Measurements from ENCODE around the gene SPATS1.

The SPATS1 gene, protein sequence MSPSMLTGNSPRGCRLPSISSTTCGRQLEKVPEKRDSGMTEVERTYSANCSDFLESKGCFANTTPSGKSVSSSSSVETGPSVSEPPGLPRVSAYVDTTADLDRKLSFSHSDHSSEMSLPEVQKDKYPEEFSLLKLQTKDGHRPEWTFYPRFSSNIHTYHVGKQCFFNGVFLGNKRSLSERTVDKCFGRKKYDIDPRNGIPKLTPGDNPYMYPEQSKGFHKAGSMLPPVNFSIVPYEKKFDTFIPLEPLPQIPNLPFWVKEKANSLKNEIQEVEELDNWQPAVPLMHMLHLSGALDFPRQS

DNA sequence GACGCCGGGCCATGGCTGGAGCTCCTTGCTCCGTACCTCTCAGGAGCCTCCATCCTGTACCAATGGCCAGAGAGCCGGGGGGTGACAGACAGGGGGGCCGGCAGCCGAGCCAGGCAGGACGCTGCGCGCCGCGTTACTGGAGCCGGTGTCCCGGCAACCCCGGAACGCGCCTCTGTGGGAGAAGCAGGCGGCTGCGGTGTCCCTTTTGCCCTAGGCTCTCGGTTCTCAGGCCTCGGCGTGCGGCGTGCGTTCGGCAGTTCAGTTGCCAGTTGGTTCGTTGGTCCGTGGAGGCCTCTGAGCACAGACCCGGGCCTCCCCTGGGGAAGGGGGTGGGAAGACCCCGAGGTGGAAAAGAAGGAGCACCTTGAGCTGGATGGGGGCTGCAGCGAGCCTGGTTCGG lies at the start of gene SPATS1:
TSS of gene SPATS1 (plus strand) at position 162 of the 400 bp plus-strand sequence. CDS start 446 bp downstream, outside the sequence.
- no peak for DNase-seq (ENCODE audit: low read depth in 2 of 3, low spot score in 1 of 3)

DNA sequence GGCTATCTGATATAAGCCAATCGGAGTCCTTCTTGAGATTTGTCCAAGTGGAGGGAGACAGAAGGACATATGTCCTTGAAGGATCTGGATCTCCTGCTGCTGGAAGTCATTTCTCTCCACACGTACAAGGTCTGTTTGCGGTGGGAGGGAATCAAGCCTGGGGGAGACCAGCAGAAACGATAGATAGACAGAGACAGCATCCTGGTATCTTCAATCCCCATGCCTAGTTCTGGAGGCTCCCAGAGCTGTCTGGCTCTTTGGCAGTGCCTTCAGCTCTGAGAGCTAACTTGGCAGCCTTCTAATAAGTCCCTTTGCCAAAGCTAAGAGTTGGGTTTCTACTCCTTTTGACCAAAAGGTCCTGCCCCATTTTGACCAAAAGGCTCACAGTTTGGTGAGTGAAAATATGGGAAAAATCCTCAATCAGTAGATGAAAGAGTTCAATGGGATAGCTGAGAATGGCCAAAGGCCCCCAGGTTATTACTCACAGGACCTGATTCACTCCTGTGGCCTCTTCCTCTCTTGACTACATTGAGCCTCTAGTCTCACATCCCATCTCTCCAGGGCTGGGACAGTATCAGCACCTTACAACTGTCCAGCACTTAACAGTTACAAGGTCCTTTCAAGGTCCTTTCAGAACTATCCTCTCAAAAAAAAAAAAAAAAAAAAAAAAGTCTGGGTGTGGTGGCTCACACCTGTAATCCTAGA lies 49.6 kb upstream of the SPATS1 start:
- no peak for DNase-seq (ENCODE audit: low read depth in 2 of 3, low spot score in 1 of 3)

DNA sequence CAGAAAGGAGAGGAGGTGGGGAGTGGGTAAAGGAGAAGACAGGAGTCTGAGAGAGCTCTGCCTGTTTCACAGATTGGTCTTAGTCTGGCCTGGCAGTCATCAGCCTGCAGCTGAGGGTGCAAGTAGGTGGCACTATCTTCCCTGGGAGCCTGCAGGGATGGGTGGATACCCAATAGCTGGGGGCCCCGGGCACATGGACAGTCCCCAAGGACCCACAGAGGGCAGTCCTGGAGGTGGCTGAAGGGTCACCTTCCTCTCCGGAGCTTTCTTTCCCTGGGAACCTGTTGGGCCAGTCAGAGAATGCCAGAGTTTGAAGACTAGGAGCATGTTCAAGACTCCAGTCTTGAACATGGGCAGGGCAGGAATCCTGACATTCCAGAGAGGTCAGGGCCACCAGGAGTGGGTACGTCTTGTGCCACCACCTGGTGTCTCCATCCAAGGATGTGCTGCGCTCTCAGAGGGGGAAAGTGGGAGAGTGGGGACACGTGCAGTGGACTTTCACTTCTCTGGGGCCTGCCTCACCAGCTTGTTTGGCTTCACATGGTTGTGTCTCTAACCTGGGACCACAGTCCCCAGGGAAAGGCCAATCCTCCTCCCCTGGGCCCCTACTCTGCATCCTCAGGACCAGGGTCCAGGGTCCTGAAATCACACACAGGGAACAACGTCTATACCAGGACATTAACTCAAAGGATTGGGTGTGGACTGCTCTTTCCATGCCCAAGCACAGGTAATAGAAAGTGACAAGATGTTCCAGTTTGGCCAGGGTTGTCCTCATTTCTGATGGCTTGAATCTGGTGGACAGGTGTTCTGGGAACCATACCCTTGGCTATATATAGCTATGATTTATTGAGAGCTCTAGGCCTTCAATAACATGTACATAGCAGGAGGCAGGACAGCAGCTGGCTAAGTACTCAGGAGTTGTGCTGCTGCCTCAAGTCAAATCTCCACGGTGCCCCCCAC lies 47.3 kb upstream of the SPATS1 start:
- no peak for DNase-seq (ENCODE audit: low read depth in 2 of 3, low spot score in 1 of 3)

DNA sequence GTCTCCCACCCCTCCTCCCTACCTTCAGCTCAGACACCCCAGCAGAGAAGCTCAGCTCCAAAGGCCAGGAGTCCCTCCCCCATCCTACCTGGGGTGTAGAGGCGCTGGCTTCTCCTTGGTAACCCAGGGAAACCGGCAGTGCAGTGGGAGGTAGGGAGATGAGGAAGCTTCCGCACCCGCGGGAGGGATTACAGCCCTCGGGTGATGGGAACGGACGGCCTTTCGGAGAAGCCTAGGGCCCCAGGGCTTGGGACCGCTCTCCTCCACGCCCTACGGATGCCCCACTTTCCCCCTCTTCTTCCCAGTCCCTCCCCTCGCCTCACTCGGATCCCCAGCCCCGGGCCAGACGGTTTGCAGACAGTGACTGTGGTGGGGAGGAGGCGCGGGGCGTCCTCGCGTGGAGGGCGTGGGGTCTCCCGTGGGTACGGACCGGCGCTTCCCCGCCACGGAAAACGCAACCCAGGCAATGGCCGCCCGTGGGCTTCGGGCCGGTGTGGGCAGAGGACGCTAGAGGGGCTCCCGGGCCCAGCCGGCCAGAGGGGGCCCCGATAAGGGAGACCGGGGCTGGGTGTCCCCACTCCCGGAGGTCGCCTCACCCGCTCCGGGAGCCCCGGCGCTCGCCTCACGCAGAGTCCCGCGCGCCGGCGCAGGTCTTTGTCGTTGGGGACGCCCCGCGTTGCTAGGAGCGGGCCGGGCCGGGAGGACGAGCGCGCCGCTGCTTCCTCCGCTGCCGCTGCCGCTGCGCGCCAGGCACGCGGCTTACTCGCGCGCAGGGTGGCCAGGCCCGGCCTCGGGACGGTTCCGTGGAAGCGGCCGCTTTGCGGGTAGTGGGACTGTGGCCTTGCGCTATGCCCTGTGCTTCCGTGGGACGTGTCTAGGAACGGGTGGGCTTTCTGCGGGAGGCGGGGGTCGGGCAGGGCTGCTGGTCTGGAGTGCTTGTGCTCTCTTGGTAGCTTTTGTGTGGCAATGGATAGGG lies 45.1 kb upstream of the SPATS1 start:
- peak; percentile 21 to 38 (median 21) for DNase-seq (ENCODE audit: low read depth in 2 of 3, low spot score in 1 of 3)

DNA sequence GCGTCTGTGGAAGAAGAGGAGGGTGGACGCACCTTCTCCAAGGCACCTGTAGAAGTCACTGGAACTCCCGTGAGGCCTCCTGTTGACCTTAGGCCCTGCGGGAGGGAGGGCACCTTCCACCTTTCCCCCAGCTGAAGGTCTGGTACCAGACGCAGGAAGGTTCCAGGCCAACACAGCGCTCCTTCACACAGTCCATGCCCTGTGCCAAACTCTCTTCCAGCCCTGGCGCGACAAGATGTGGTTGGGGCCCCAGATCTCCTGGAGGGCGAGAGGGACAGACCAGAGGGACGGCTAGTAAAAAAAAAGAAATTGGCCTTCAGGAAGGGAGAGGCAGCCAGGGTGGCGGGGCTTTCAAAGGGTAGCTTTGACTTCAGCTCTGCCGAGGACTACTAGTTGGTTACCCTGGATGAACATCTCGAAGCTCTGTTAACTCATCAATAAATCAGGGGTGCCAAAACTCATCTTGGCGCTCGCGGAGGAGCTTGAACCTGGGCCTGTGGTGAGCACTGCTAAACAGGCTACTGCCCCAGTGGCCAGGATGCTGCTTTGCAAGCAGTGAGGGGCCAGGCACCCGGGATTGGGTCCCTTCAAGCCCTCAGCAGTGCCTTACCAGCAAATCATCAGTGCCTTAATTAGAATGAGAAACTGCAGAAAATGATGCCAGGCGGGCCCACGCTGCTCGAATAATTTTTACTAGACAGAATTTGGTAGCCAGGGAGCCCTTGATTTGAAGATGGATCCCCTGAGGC lies 44.2 kb upstream of the SPATS1 start:
- DNase-seq (ENCODE audit: low read depth in 2 of 3, low spot score in 1 of 3) = no peak

DNA sequence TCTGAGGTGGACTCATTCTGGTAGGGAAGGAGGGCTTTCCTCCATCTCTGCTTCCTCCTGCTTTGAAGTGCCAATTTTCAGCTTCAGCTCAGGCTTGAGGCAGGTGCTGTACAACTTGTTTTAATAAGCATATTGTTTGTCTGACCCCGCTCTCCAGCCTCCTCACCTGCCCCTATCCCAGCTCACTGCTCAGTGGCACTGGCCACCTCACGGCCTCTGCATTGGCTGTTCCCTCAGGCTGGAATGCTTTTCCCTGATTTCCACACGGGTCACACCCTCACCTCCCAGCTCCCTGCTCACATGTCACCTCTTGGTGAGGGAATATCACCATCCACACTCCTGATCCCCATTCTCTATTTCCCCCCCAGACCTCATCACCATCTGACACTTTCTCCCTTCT lies 43.6 kb upstream of the SPATS1 start:
- DNase-seq (ENCODE audit: low read depth in 2 of 3, low spot score in 1 of 3) = no peak

DNA sequence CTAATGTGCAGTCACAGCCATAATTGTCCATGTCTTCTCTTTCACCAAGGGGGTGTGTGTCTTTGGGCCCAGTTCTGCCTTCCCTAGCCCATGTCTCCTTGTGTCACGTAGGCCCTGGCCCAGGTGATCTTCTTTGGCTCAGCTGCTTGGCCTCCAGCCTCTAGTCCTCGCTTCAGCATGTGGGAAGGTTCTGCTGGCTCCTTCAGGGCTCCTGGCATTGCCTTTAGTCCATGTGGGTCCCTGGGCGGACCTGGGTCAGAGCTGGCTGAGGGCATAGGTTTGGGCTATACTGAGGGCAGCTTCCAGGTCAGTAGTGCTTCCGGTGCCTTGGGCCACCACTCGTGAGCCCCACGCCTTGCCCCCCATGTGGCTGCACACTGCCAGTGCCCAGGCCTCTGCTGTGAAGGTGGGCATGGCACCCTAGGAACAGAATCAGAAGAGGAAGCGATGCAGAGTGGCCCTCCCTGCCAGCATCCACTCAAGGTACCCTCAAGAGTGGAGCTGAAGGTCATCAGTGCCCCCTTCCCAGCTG lies 42.1 kb upstream of the SPATS1 start:
- no peak for DNase-seq (ENCODE audit: low read depth in 2 of 3, low spot score in 1 of 3)

DNA sequence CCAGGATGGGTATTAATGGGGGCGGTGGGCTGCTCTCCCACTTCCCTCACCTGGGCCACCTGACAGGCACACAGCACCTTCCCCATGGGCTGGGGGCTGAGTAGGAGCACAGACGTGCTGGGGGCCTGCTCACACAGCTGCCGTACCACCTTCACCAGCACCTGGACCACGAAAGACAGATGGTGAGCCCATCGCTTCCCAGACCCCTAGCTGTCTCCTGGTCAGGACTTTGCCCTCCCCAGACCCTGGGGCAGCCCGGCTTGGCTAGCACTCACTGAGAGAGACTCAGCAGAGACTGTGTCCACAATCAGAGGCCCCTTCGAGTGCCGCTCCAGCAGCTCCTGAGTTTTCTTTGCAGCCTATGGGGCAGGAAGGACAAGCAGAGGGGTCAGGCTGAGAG lies 41.3 kb upstream of the SPATS1 start:
- DNase-seq (ENCODE audit: low read depth in 2 of 3, low spot score in 1 of 3) = no peak

DNA sequence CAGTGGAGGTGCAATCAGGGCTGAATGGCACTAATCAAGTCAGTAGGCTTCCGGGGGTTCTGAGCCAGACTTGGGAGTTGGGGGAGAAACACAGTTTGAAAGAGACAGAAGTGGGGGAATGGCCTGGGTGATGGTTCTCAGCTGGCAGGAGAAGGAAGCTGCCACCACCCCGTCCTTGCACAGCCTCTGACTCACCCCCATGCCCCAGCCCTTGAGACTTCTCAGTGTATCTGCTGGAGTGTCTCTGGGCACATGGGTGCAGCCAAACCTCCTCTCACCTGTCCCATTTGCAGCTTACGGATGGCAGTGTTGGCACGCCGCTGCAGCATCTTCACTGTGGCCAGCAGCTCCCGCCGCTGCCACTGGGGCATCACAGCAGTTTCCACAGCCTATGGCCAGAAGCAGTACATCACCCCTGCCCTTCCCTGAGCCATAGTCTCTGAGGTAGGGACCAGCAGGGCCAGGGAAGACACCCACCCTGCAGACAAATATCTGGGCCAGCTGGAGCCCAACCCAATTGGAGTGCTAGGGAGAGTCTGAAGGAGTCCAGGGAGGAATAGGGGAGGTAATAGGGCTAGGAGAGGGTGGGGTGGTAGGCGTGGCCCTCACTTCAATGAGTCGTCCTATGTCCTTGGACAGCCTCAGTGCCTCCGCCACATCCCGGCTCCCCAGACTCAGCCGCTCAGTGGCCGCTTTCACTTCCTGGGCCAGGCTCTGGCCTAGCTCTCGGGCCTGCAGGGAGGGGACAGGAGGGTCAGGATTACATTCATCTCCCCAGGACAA lies 40.5 kb upstream of the SPATS1 start:
- no peak for DNase-seq (ENCODE audit: low read depth in 2 of 3, low spot score in 1 of 3)

DNA sequence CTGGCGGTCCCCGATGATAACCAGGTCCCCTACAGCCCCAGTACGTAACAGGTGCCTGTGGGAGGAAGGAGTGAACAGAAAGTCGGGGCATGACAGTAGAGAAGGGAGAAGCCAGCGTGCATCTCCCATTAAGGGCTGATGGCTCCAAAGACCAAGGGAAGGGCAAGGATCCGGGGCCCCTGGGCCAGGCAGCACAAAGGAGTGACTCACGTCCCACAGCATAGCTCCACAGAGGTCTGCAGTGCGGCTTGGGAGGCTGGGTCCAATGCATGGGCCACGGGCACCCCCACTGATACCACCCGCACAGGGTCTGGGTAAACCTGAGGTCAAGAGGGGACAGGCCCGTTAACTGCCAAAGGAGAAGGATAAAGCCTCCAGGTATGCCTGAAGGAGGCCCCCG lies 39.6 kb upstream of the SPATS1 start:
- no peak for DNase-seq (ENCODE audit: low read depth in 2 of 3, low spot score in 1 of 3)

DNA sequence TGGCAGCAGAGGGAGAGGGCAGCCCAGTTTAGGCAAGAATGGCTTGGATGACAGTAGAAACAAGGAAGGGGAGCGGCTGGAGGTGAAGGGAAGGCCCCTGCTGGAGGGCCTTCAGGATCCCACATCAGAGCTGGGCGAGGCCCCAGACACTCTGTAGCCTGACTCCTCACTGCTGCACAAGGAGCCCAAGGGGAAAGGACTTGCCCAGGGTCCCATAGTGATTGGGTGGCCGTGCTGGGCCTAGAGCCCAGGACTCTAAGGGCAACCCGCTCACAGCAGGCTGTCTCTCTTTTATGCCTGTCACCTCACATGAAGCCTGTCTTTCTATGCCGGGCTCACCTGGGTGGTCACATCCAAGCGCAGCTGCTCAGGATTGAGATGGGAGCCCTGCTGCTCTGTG lies 38.6 kb upstream of the SPATS1 start:
- no peak for DNase-seq (ENCODE audit: low read depth in 2 of 3, low spot score in 1 of 3)

DNA sequence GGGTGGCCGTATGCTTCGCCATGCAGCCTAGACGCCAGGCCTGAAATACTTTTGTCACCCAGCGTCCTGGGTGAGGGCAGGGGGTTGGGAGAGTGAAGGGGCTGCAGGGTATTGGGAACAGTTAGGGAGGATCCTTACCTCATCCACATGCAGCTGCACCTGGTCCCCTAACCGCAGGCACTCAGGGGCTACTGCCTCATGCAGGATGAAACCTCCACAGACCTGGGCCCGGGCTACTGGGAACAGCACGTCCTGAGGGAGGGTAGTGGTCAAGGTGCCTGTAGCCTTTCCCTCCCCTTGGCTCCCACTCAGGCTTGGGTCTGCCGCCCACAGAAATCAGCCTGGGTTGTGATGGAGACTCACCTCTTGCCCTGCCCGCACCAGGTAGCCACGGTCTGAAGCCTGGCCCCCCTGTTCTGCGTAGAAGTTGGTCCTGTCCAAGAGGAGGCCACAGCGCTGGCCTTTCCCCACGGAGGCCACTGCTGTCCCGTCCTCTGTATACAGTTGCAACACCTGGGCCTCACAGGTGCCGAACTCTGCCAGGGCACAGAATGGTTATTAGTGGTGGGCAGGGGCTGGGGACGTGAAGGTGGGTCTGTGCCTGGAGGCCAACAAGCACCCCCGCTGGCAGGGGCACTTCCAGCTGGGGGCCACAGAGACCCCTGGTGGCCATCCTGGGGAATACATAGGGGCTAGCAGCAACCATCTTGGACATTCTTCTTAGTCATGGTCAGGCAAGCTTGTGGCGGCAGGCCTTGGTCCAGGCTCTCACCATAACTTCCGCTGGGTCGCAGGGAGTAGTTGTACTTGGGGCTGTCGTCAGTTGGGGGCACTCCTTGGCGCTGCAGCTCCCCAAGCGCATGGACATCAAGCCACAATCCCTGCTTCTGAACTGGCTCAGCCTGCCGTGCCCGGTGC lies 37.9 kb upstream of the SPATS1 start:
- no peak for DNase-seq (ENCODE audit: low read depth in 2 of 3, low spot score in 1 of 3)

DNA sequence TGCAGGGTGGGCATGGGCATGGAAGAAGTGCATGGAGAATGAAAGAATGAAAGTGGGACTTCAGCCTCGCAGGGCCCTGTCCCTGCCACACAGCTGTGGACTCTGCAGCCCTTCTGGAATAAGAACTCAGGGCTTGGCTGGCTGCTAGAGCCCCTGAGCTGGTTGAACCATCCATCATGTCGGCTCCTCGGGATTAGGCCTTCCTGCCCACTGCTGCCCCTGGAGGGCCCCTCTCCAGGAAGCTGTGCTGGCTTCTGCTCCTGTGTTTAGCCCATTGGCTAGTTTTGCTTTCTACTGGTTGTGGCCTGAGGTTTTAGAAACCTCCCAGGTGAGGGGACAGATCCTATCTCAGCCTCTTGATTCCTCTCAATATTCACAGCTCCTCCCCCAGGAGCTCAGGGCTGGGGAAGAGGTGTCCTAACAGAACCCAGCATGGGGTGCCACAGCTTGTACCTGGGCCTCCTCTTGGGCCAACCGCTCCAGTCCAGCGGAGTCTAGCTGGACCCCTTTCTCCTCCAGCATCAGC lies 37.2 kb upstream of the SPATS1 start:
- DNase-seq (ENCODE audit: low read depth in 2 of 3, low spot score in 1 of 3) = no peak

DNA sequence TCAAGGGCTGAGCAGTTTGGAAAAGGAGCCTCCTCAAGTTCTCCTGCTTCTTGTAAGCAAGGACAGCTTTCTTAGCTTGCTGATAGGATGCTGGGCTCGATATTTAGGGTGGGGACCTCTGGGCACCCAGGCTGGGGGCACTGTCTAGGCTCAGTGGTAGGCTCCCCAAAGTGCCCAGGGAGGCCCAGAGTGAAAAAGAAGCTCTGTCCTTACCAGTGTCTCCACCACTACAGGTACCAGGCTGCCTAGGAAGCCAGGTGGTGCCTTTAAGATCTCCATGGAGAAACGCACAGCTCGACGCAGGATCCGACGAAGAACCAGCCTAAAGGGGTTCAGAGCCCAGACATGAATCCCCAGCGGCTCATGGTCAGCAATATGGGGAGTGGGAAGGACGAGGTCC lies 35.7 kb upstream of the SPATS1 start:
- DNase-seq (ENCODE audit: low read depth in 2 of 3, low spot score in 1 of 3) = no peak

DNA sequence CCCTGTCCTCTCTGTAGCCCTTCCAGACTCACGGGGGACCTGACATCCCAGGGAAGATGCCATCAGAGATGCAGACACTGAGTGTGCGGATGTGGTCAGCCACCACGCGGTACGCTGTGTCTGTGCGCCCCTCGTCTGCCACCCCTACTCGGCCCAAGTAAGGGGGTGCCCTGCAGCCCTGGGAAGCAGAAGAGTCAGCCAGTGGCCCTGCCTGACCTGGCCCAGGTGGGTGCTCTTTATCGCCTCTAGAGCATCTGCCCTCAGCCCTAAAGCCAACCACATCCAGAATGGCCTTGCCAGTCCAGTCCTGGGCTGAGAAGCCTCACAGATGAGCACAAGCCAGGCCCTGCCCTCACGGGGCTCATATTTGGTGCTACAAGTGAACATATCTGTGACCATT lies 35.2 kb upstream of the SPATS1 start:
- DNase-seq (ENCODE audit: low read depth in 2 of 3, low spot score in 1 of 3) = no peak

DNA sequence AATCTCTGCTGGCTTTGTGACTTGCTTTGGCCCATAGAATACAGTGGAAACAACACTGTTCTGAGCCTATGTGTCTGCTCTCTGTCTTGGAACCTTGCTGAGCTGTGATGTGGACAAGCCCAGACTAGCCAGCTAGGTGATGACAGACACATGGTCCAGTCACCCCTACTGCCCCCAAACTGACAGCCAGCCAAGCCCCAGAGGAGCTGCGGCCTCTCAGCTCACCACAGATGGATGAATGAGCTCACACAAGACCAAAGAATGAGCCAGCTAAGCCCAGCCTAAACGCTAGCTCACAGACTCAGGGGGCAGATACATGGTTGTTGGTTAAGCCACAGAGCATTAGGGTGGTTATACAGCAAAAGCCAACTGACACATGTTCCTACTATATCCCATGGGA lies 33.4 kb upstream of the SPATS1 start:
- no peak for DNase-seq (ENCODE audit: low read depth in 2 of 3, low spot score in 1 of 3)

DNA sequence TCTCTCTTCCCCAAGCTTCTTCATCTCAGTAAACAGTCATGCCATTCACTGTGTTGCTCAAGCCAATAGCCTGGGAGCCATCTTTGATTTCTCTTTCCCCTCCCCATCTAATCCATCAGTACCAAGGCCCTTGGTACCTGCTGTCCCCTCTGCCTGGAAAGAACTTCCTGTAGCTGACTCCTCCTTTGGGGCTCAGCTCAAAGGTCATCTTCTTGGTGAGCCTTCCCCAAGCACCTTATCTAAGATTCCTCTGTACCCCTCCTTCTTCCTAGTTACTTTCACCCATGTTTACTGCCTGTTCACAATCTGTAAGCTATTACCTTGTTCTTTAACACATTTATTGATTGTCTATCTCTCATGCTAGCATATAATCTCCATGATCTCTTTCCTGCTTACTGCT lies 32.8 kb upstream of the SPATS1 start:
- DNase-seq (ENCODE audit: low read depth in 2 of 3, low spot score in 1 of 3) = no peak

DNA sequence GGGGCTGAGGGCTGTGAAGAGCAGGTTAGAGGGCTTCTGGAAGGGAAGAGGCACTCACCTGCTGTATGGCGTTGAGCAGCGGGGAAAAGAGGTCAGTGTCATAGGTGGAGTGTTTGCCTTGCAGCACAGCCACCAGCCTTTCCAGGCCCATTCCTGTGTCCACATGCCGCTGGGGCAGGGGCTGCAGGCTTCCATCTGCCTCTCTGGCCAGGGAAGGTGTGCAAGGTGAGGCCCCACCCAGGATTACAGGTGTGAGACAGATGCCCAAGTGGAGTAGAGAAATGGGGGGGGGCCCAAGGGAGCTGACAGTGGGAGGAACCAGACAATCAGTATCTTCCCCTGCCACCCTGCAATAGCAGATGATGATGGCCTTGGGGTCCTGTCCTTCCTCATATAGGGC lies 32.2 kb upstream of the SPATS1 start:
- no peak for DNase-seq (ENCODE audit: low read depth in 2 of 3, low spot score in 1 of 3)
